Esophagus (tissue), 2 donors: ENCODE data around the gene ACVRL1. TPM values are rescaled to one million over a fixed set of nuclear protein-coding genes. Genes with fewer than 3 reads are reported as not detected.

ENCODE experiments used
- H3K27ac ChIP-seq, 2 donors: one replicate each; pipeline ENCODE4 v1.5.1; 2013; ENCODE audit warnings: low read depth in 2 of 2, mild to moderate bottlenecking in 2 of 2, inconsistent platforms in 1 of 2, low read length in 1 of 2, moderate library complexity in 1 of 2
- H3K27me3 ChIP-seq, 2 donors: one replicate each; pipeline ENCODE4 v1.6.1; 2013; ENCODE audit warnings: low read length in 2 of 2, control low read depth in 1 of 2, mild to moderate bottlenecking in 1 of 2; ENCODE audit not compliant: insufficient read depth in 2 of 2, control insufficient read depth in 1 of 2
- H3K36me3 ChIP-seq, 2 donors: one replicate each; pipeline ENCODE4 v1.6.1; 2013; ENCODE audit warnings: low read length in 1 of 2; ENCODE audit not compliant: control insufficient read depth in 2 of 2, insufficient read depth in 2 of 2
- H3K4me1 ChIP-seq, 2 donors: one replicate each; pipeline ENCODE4 v1.6.1; 2013; ENCODE audit warnings: low read length in 1 of 2; ENCODE audit not compliant: control insufficient read depth in 2 of 2, insufficient read depth in 2 of 2
- H3K4me3 ChIP-seq, 2 donors: one replicate each; pipeline ENCODE4 v1.5.1; 2013; ENCODE audit warnings: low read length in 2 of 2, mild to moderate bottlenecking in 2 of 2, low read depth in 1 of 2, moderate library complexity in 1 of 2
- H3K9me3 ChIP-seq, 2 donors: one replicate each; pipeline ENCODE4 v1.6.1; 2013; ENCODE audit warnings: mild to moderate bottlenecking in 2 of 2, low read depth in 1 of 2, low read length in 1 of 2, moderate library complexity in 1 of 2; ENCODE audit not compliant: control insufficient read depth in 2 of 2, insufficient read depth in 1 of 2
- WGBS, 2 donors: extraction: QIAGEN DNeasy Blood & Tissue Kit; methylation state at CpG; one replicate each; pipeline ENCODE4 v1.1.7; 2013; 5-methylcytosine and 5-hydroxymethylcytosine counted together
- polyA plus RNA-seq, 2 donors: library from polyadenylated mRNA; stranded (reverse); fragments of 200-250 nt; gene quantifications; one replicate each; pipeline ENCODE4 v1.2.3, GENCODE V29; 2013
- donor health status: healthy with polysubstance abuse.
- donor health status: Bipolar disorder and iron deficiency.

Gene ACVRL1
- polyA plus RNA-seq, 2 donors, result 3.4 to 5.2 TPM

- H3K9me3 ChIP-seq, result peaks cover 0 to 2% of the 10 kb centered on the region in 2 donors
- peaks cover 0 to 6% of the 10 kb centered on the region in 2 donors for H3K27me3 ChIP-seq
- peak overlapping the region; percentile 78 to 86 for H3K27ac ChIP-seq
- peaks cover 0 to 4% of the 10 kb centered on the region in 2 donors for H3K4me1 ChIP-seq
- WGBS, 2 donors, result 53 to 55% methylated on average over 18 of the region's 18 CpGs
- H3K4me3 ChIP-seq, result no peak overlapping the region
- H3K36me3 ChIP-seq, result no peaks in the 10 kb centered on the region
Observed at GRCh38 chr12:51905471-51906429, 1.6 kb upstream of the ACVRL1 start.

GRCh38 chr12:51906430-51907082 is 748 bp upstream of the ACVRL1 start:
- H3K36me3 ChIP-seq, result no peaks in the 10 kb centered on the region
- H3K27me3 ChIP-seq, result peaks cover 0 to 6% of the 10 kb centered on the region in 2 donors
- peak overlapping the region; percentile 78 to 86 for H3K27ac ChIP-seq
- H3K4me1 ChIP-seq, result peaks cover 0 to 4% of the 10 kb centered on the region in 2 donors
- no peaks in the 10 kb centered on the region for H3K9me3 ChIP-seq
- H3K4me3 ChIP-seq, result peak overlapping the region; percentile 30 to 44
- WGBS, 2 donors, result 34 to 35% methylated on average over 20 to 23 of the region's 23 CpGs

GRCh38 chr12:51907856-51908425 is 637 bp downstream of the ACVRL1 start:
- Histone ChIP-seq H3K27ac (peak overlapping the region; percentile 78 to 86), H3K4me1 (peaks cover 0 to 4% of the 10 kb centered on the region in 2 donors), H3K4me3 (peak overlapping the region; percentile 30 to 44), H3K36me3 (no peaks in the 10 kb centered on the region), H3K9me3 (no peaks in the 10 kb centered on the region), H3K27me3 (peaks cover 0 to 6% of the 10 kb centered on the region in 2 donors)
- WGBS, 2 donors, result 70 to 77% methylated on average over 7 of the region's 7 CpGs

GRCh38 chr12:51908876-51909592 is 1.7 kb downstream of the ACVRL1 start:
- H3K36me3 ChIP-seq, result no peaks in the 10 kb centered on the region
- H3K4me3 ChIP-seq, result no peak overlapping the region
- no peak overlapping the region for H3K27ac ChIP-seq
- peaks cover 0 to 6% of the 10 kb centered on the region in 2 donors for H3K27me3 ChIP-seq
- no peaks in the 10 kb centered on the region for H3K9me3 ChIP-seq
- WGBS, 2 donors, result 68 to 72% methylated on average over 9 of the region's 9 CpGs
- H3K4me1 ChIP-seq, result peaks cover 0 to 4% of the 10 kb centered on the region in 2 donors

- Histone ChIP-seq H3K4me3 (no peak overlapping the region), H3K36me3 (peaks cover 0 to under 1% of the 10 kb centered on the region in 2 donors), H3K9me3 (no peaks in the 10 kb centered on the region), H3K27ac (peak overlapping the region in 1 of 2 donors; percentile 15), H3K27me3 (peaks cover 0 to 6% of the 10 kb centered on the region in 2 donors), H3K4me1 (peaks cover 0 to 4% of the 10 kb centered on the region in 2 donors)
- 70 to 76% methylated on average over 6 of the region's 6 CpGs for WGBS, 2 donors
Observed at GRCh38 chr12:51910168-51910567, 2.9 kb downstream of the ACVRL1 start.

- Histone ChIP-seq H3K9me3 (no peaks in the 10 kb centered on the region), H3K4me1 (peaks cover 0 to 4% of the 10 kb centered on the region in 2 donors), H3K27me3 (peaks cover 0 to 6% of the 10 kb centered on the region in 2 donors), H3K4me3 (no peak overlapping the region), H3K36me3 (peaks cover 0 to 2% of the 10 kb centered on the region in 2 donors), H3K27ac (no peak overlapping the region)
- 50 to 71% methylated on average over 3 of the region's 3 CpGs for WGBS, 2 donors
Observed at GRCh38 chr12:51910691-51911090, 3.4 kb downstream of the ACVRL1 start.

GRCh38 chr12:51911307-51911706 is 4.0 kb downstream of the ACVRL1 start:
- peaks cover 0 to 3% of the 10 kb centered on the region in 2 donors for H3K4me1 ChIP-seq

GRCh38 chr12:51911788-51912711 is 4.7 kb downstream of the ACVRL1 start:
- peaks cover 0 to 2% of the 10 kb centered on the region in 2 donors for H3K36me3 ChIP-seq
- WGBS, 2 donors, result 57 to 62% methylated on average over 8 of the region's 8 CpGs
- H3K27me3 ChIP-seq, result peaks cover 0 to 6% of the 10 kb centered on the region in 2 donors
- no peaks in the 10 kb centered on the region for H3K4me1 ChIP-seq
- no peak overlapping the region for H3K4me3 ChIP-seq
- peak overlapping the region; percentile 13 to 28 for H3K27ac ChIP-seq
- no peaks in the 10 kb centered on the region for H3K9me3 ChIP-seq

More at GRCh38 chr12:51911307-51911706, 4.0 kb downstream of the ACVRL1 start:
- no peaks in the 10 kb centered on the region for H3K9me3 ChIP-seq
- 76 to 78% methylated on average over 6 of the region's 6 CpGs for WGBS, 2 donors
- peaks cover 0 to 6% of the 10 kb centered on the region in 2 donors for H3K27me3 ChIP-seq
- peaks cover 0 to 2% of the 10 kb centered on the region in 2 donors for H3K36me3 ChIP-seq
- H3K4me3 ChIP-seq, result no peak overlapping the region
- peak overlapping the region; percentile 25 to 39 for H3K27ac ChIP-seq
